Tibial artery (tissue), 4 donors: Measurements from ENCODE around the gene CDKL5.

Experiments used
- DNase-seq, 2 donors: peaks; one replicate each; pipeline ENCODE4 v3.0.0-alpha.2; 2019
- H3K27ac ChIP-seq, 2 donors: fragments of 200-600 bp; sonication (generic) in 1 of 2; 1 replicate in 1 of 2; 2 replicates in 1 of 2; pipeline ENCODE4 v1.5.1; 2018 to 2019; ENCODE audit warnings: mild to moderate bottlenecking in 1 of 2
- H3K27me3 ChIP-seq, 2 donors: fragments of 200-600 bp; sonication (generic) in 1 of 2; one replicate each; pipeline versions ENCODE4 v1.5.1 to v1.6.0; 2016 to 2019
- H3K36me3 ChIP-seq, 3 donors: fragments of 200-600 bp; sonication (generic) in 2 of 3; one replicate each; pipeline ENCODE4 v1.5.1; 2016 to 2019; ENCODE audit warnings: mild to moderate bottlenecking in 2 of 3
- H3K4me1 ChIP-seq, 4 donors: fragments of 200-600 bp; sonication (generic) in 2 of 4; 1 replicate in 3 of 4; 2 replicates in 1 of 4; pipeline ENCODE4 v1.5.1; 2016 to 2019
- H3K4me3 ChIP-seq, 2 donors: fragments of 200-600 bp; sonication (generic) in 1 of 2; 1 replicate in 1 of 2; 2 replicates in 1 of 2; pipeline ENCODE4 v1.5.1; 2018 to 2019; ENCODE audit warnings: mild to moderate bottlenecking in 2 of 2
- H3K9me3 ChIP-seq, 3 donors: fragments of 200-600 bp; sonication (generic) in 1 of 3; one replicate each; pipeline ENCODE4 v1.5.1; 2016 to 2019
- CTCF ChIP-seq, 2 experiments: fragments of 200-600 bp in 1 of 2; fragments of 450-650 bp in 1 of 2; IDR thresholded peaks; one replicate each; pipeline ENCODE4 v1.5.1; 2017 to 2019; ENCODE audit warnings: antibody characterized with exemption in 2 of 2, mild to moderate bottlenecking in 1 of 2, moderate library complexity in 1 of 2
- intact Hi-C: fragments of 100-400 bp; cut with DNase I; formaldehyde crosslinking; loops from one replicate; pipeline ENCODE4 v1.15.0; 2023; ENCODE audit warnings: low total_unique reads

CDKL5 gene

GRCh38 chrX:18573556-18573955 lies 148.1 kb downstream of the CDKL5 start:
- Histone ChIP-seq H3K27me3 (no peaks in the 10 kb centered on the region), H3K36me3 (no peaks in the 10 kb centered on the region), H3K4me3 (no peak overlapping the region), H3K27ac (peak overlapping the region; percentile 28 to 35), H3K4me1 (peaks cover 0 to 21% (median 0%) of the 10 kb centered on the region in 4 donors), H3K9me3 (no peaks in the 10 kb centered on the region)
- DNase-seq: no peak
- no peak for TF ChIP-seq CTCF (IDR thresholded peaks at IDR 0.05)
- intact Hi-C loops: no loop called here

- TF ChIP-seq CTCF (IDR thresholded peaks at IDR 0.05): no peak
- H3K9me3 ChIP-seq: no peaks in the 10 kb centered on the region
- H3K36me3 ChIP-seq: no peaks in the 10 kb centered on the region
- DNase-seq: peak; percentile 38 to 71
- intact Hi-C loops: no loop called here
- H3K27ac ChIP-seq: peak overlapping the region; percentile 28 to 35
- no peaks in the 10 kb centered on the region for H3K27me3 ChIP-seq
- H3K4me1 ChIP-seq: peaks cover 0 to 21% (median 0%) of the 10 kb centered on the region in 4 donors
- H3K4me3 ChIP-seq: no peak overlapping the region
Measured at GRCh38 chrX:18574591-18574990, 149.2 kb downstream of the CDKL5 start.

- no peak for TF ChIP-seq CTCF (IDR thresholded peaks at IDR 0.05)
- Histone ChIP-seq H3K36me3 (no peaks in the 10 kb centered on the region), H3K27me3 (no peaks in the 10 kb centered on the region), H3K9me3 (no peaks in the 10 kb centered on the region), H3K27ac (no peak overlapping the region), H3K4me3 (no peak overlapping the region), H3K4me1 (peaks cover 0 to 21% (median 0%) of the 10 kb centered on the region in 4 donors)
- DNase-seq: no peak
- intact Hi-C loops: no loop called here
Measured at GRCh38 chrX:18575744-18576143, 150.3 kb downstream of the CDKL5 start.

GRCh38 chrX:18577400-18577799 lies 152.0 kb downstream of the CDKL5 start:
- Histone ChIP-seq H3K36me3 (no peaks in the 10 kb centered on the region), H3K4me1 (peaks cover 0 to 21% (median 0%) of the 10 kb centered on the region in 4 donors), H3K27me3 (no peaks in the 10 kb centered on the region), H3K9me3 (no peaks in the 10 kb centered on the region), H3K4me3 (no peak overlapping the region), H3K27ac (no peak overlapping the region)
- intact Hi-C loops: no loop called here
- TF ChIP-seq CTCF (IDR thresholded peaks at IDR 0.05): no peak
- DNase-seq: no peak

- intact Hi-C loops: no loop called here
Measured at GRCh38 chrX:18578546-18578945, 153.1 kb downstream of the CDKL5 start.

More at GRCh38 chrX:18578546-18578945, 153.1 kb downstream of the CDKL5 start:
- DNase-seq: no peak
- Histone ChIP-seq H3K9me3 (no peaks in the 10 kb centered on the region), H3K4me1 (peaks cover 0 to 16% (median 0%) of the 10 kb centered on the region in 4 donors), H3K4me3 (no peak overlapping the region), H3K36me3 (no peaks in the 10 kb centered on the region), H3K27ac (no peak overlapping the region), H3K27me3 (no peaks in the 10 kb centered on the region)
- no peak for TF ChIP-seq CTCF (IDR thresholded peaks at IDR 0.05)
